GM12878 (cell line): ENCODE data around the gene SEMA6C. TPM values are rescaled to one million over a fixed set of nuclear protein-coding genes. Genes with fewer than 3 reads are reported as not detected.

Experiments
- ATAC-seq: fragments of 200-7000 bp; cut with Tn5 transposase; 3 replicates; pipeline ENCODE4 v1.9.1; 2020; ENCODE audit warnings: mild to moderate bottlenecking, moderate library complexity
- BruUV-seq: library from RNA; stranded (reverse); fragments of 400-500 nt; replicated peaks from 2 replicates; lab custom pipeline; 2021; lab: Mats Ljungman, UMichigan
- CTCF ChIA-PET: fragments of 300-600 bp; sonication (Branson Sonifier 250); formaldehyde crosslinking; extraction: SDS; loops from one replicate; lab custom pipeline; 2021; ENCODE audit warnings: inconsistent platforms; lab: Yijun Ruan, JAX
- POLR2A ChIA-PET: fragments of 350-600 bp; formaldehyde crosslinking; extraction: SDS; loops from one replicate; lab custom pipeline; 2021; ENCODE audit warnings: inconsistent platforms; lab: Charles Lee
- RAD21 ChIA-PET: fragments of 300-600 bp; sonication (Branson Sonifier 250); formaldehyde crosslinking; loops from one replicate; lab custom pipeline; 2023; ENCODE audit warnings: antibody characterized with exemption; ENCODE audit not compliant: unreplicated experiment; lab: Charles Lee
- SMC1A ChIA-PET: fragments of 300-600 bp; sonication (Branson Sonifier 250); formaldehyde crosslinking; loops from one replicate; lab custom pipeline; 2023; ENCODE audit not compliant: unreplicated experiment, uncharacterized antibody; lab: Charles Lee
- DNase-seq: peaks from one replicate; pipeline ENCODE4 v3.0.0-alpha.2; 2011; ENCODE audit warnings: low read depth, low spot score
- FAIRE-seq: peaks from 3 replicates; lab custom pipeline; 2011; peaks lifted over from hg19 to GRCh38; lab: Jason Lieb, UNC
- H2AFZ ChIP-seq: 2 replicates; pipeline ENCODE4 v1.6.0; 2011; ENCODE audit warnings: low read depth, low read length, control low read depth; ENCODE audit not compliant: control insufficient read depth
- H3K27ac ChIP-seq: 2 replicates; pipeline ENCODE4 v1.5.1; 2011; ENCODE audit warnings: control low read depth; ENCODE audit not compliant: control insufficient read depth, insufficient read depth
- H3K27me3 ChIP-seq, 2 experiments: replicated peaks in 1 of 2; 2 replicates each; pipeline versions ENCODE4 v1.6.0 to v1.6.1; 2011; ENCODE audit warnings: low read length in 1 of 2; ENCODE audit not compliant: control insufficient read depth in 2 of 2, insufficient read depth in 2 of 2
- H3K36me3 ChIP-seq, 2 experiments: 2 replicates each; pipeline ENCODE4 v1.5.1; 2011; ENCODE audit warnings: low read length in 1 of 2; ENCODE audit not compliant: control insufficient read depth in 2 of 2, insufficient read depth in 2 of 2
- H3K4me1 ChIP-seq: 2 replicates; pipeline ENCODE4 v1.6.1; 2011; ENCODE audit warnings: mild to moderate bottlenecking, low read length, moderate library complexity, mixed read lengths; ENCODE audit not compliant: control insufficient read depth, insufficient read depth
- H3K4me2 ChIP-seq: 2 replicates; pipeline ENCODE4 v1.6.0; 2011; ENCODE audit warnings: control low read depth; ENCODE audit not compliant: control insufficient read depth, insufficient read depth
- H3K4me3 ChIP-seq: fragments of 200-600 bp; sonication (generic); 2 replicates; pipeline ENCODE4 v1.5.1; 2016
- H3K79me2 ChIP-seq: 2 replicates; pipeline ENCODE4 v1.6.0; 2011; ENCODE audit warnings: low read length; ENCODE audit not compliant: control insufficient read depth, insufficient read depth
- H3K9ac ChIP-seq: 2 replicates; pipeline ENCODE4 v1.8.0; 2011; ENCODE audit warnings: low read length, control low read depth, mixed read lengths; ENCODE audit not compliant: control insufficient read depth, insufficient read depth
- H3K9me3 ChIP-seq: replicated peaks from 3 replicates; pipeline ENCODE4 v1.5.1; 2011; ENCODE audit warnings: mild to moderate bottlenecking, low read length; ENCODE audit not compliant: control insufficient read depth, insufficient read depth
- H4K20me1 ChIP-seq: 2 replicates; pipeline ENCODE4 v1.6.0; 2011; ENCODE audit not compliant: control insufficient read depth, insufficient read depth
- EP300 ChIP-seq, 2 experiments: fragments of 150-350 bp in 1 of 2; IDR thresholded peaks; 2 replicates each; pipeline ENCODE4 v1.6.1; 2011 to 2012; ENCODE audit warnings: low read depth in 2 of 2, low read length in 2 of 2, borderline replicate concordance in 1 of 2, improper control_type of control experiment in 1 of 2, inconsistent platforms in 1 of 2; ENCODE audit not compliant: control insufficient read depth in 1 of 2
- ETV6 ChIP-seq, 2 experiments: fragments of 450-650 bp in 1 of 2; IDR thresholded peaks in 1 of 2; conservative IDR thresholded peaks in 1 of 2; 2 replicates each; pipeline ENCODE4 v1.6.1; 2014; ENCODE audit warnings: antibody characterized with exemption in 1 of 2, borderline replicate concordance in 1 of 2, low read depth in 1 of 2, mild to moderate bottlenecking in 1 of 2, moderate library complexity in 1 of 2
- GABPA ChIP-seq: IDR thresholded peaks from 2 replicates; pipeline ENCODE4 v1.6.1; 2014; ENCODE audit warnings: antibody characterized with exemption, low read depth, mild to moderate bottlenecking, inconsistent platforms
- JUNB ChIP-seq: IDR thresholded peaks from 2 replicates; pipeline ENCODE4 v1.6.1; 2016; ENCODE audit warnings: antibody characterized with exemption, mild to moderate bottlenecking
- SMAD1 ChIP-seq: fragments of 450-650 bp; IDR thresholded peaks from 2 replicates; pipeline ENCODE4 v1.6.1; 2018; ENCODE audit warnings: mild to moderate bottlenecking, low read depth; ENCODE audit not compliant: partially characterized antibody
- WGBS: methylation state at CpG from one replicate; pipeline ENCODE4 v1.1.6; 2016; ENCODE audit warnings: low lambda C conversion rate; ENCODE audit not compliant: insufficient replicate concordance, insufficient coverage; ENCODE audit errors: missing lambda C conversion rate; 5-methylcytosine and 5-hydroxymethylcytosine counted together
- in situ Hi-C: fragments of 300-500 bp; cut with MboI; formaldehyde crosslinking; loops from 9 replicates; pipeline ENCODE4 v1.14.3; 2018; ENCODE audit warnings: mixed read lengths
- intact Hi-C: fragments of 100-400 bp; cut with micrococcal nuclease; formaldehyde crosslinking; loops from one replicate; pipeline ENCODE4 v1.14.2; 2022; ENCODE audit not compliant: unreplicated experiment
- polyA plus RNA-seq, 11 experiments: library from polyadenylated mRNA; depleted of rRNA in 4 of 11; unstranded in 6 of 11; stranded (reverse) in 5 of 11; fragments of >200 nt; fragmentation: Nextera tagmentation in 4 of 11; fragmentation: Illumina TruSeq in 1 of 11; extraction: Ambion mirVana in 4 of 11; extraction: Trizol in 1 of 11; gene quantifications; 1 replicate in 1 of 11; 2 replicates in 10 of 11; pipeline versions ENCODE4 v1.2.1 to v1.2.3, GENCODE V29; 2011 to 2016; ENCODE audit warnings: inconsistent platforms in 2 of 11, missing spikeins in 2 of 11, low read depth in 1 of 11
- total RNA-seq, 4 experiments: library from RNA; depleted of rRNA in 3 of 4; stranded (reverse); fragments of >200 nt in 3 of 4; fragmentation: Illumina TruSeq in 1 of 4; extraction: Trizol in 1 of 4; gene quantifications; 2 replicates each; pipeline versions ENCODE4 v1.2.1 to v1.2.3, GENCODE V29; 2013 to 2021
- TF ChIP-seq, protein P1 (sequence below): fragments of 450-650 bp; conservative IDR thresholded peaks from 2 replicates; pipeline ENCODE4 v1.6.1; 2017; ENCODE audit warnings: mild to moderate bottlenecking, moderate library complexity
- TF ChIP-seq, protein P2 (sequence below): IDR thresholded peaks from 2 replicates; pipeline ENCODE4 v1.6.1; 2012; ENCODE audit warnings: low read depth, low read length, improper control_type of control experiment
- TF ChIP-seq, protein P3 (sequence below): fragments of 450-650 bp; IDR thresholded peaks from 2 replicates; pipeline ENCODE4 v1.6.1; 2017; ENCODE audit warnings: mild to moderate bottlenecking, moderate library complexity
- TF ChIP-seq, protein P4 (sequence below): fragments of 450-650 bp; IDR thresholded peaks from 2 replicates; pipeline ENCODE4 v1.6.1; 2018; ENCODE audit warnings: mild to moderate bottlenecking, low read depth, moderate library complexity; ENCODE audit not compliant: partially characterized antibody
- TF ChIP-seq, protein P5 (sequence below): IDR thresholded peaks from 2 replicates; pipeline ENCODE4 v1.6.1; 2012; ENCODE audit warnings: low read depth, low read length, improper control_type of control experiment

SEMA6C gene
- total and polyA plus RNA-seq, 10 of the 15 experiments (the other 5 are each of a cell fraction or from before 2014, with no cell fraction given), result 0.13 to 2.2 (median 0.29) TPM; not detected in 1

DNA sequence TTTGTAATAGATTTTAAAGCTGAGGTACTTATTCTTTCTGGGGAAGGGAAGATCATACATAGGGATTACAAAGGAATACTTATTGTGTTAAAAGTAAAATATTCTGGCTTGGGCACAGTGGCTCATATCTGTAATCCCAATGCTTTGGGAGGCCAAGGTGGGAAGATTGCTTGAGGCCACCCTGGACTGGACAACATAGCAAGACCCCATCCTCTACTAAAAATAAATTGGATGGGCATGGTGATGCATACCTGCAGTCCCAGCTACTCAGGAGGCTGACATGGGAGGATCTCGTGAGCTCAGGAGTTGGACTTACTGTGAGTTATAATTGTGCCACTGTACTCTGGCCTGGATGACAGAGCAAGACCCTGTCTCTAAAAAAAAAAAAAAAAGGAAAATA is 48.3 kb downstream of the SEMA6C start:
- H3K27me3 ChIP-seq, result no peaks in the 10 kb centered on the region
- no peak overlapping the region for H3K9ac ChIP-seq
- no peak for FAIRE-seq
- DNase-seq, result no peak
- ATAC-seq, result no peak
- H3K79me2 ChIP-seq, result no peaks in the 10 kb centered on the region
- intact Hi-C loops (loop anchor here (2.0 kb wide), 1 partner anchor 153 kb away; no protein-coding TSS in a partner anchor), in situ Hi-C loops (loop anchor here (5.0 kb wide), 1 partner anchor 59 kb away; the partner anchor contains the start of gene TNFAIP8L2)
- SMC1A ChIA-PET, result interaction anchor here (0.6 to 13.2 kb wide), 4 partner anchors 26 to 451 kb away, joined by 3 to 282 read pairs (median 6); partner anchors contain the start of genes PSMD4 and TNFAIP8L2
- H3K4me3 ChIP-seq, result no peak overlapping the region
- H3K4me2 ChIP-seq, result no peak overlapping the region
- 91% methylated on average over 1 of the region's 1 CpG for WGBS
- no peaks in the 10 kb centered on the region for H3K36me3 ChIP-seq
- RAD21 ChIA-PET, result interaction anchor here (11.3 kb wide), 1 partner anchor 57 kb away, joined by 198 read pairs; the partner anchor contains the start of gene TNFAIP8L2
- no peak overlapping the region for H2AFZ ChIP-seq
- no peak overlapping the region for H3K27ac ChIP-seq
- H3K9me3 ChIP-seq, result no peaks in the 10 kb centered on the region
- H3K4me1 ChIP-seq, result no peaks in the 10 kb centered on the region
- BruUV-seq, result no TSS peak
- CTCF ChIA-PET, result interaction anchor here (1.1 to 10.4 kb wide), 3 partner anchors 10 to 57 kb away, joined by 3 to 353 read pairs (median 18); partner anchors contain the start of gene TNFAIP8L2
- POLR2A ChIA-PET, result interaction anchor here (0.6 to 0.7 kb wide), 3 partner anchors 48 to 401 kb away, joined by 3 to 5 read pairs (median 3); no protein-coding TSS in a partner anchor
- H4K20me1 ChIP-seq, result no peaks in the 10 kb centered on the region
- no peak for TF ChIP-seq SMAD1
- TF ChIP-seq, protein P1, sequence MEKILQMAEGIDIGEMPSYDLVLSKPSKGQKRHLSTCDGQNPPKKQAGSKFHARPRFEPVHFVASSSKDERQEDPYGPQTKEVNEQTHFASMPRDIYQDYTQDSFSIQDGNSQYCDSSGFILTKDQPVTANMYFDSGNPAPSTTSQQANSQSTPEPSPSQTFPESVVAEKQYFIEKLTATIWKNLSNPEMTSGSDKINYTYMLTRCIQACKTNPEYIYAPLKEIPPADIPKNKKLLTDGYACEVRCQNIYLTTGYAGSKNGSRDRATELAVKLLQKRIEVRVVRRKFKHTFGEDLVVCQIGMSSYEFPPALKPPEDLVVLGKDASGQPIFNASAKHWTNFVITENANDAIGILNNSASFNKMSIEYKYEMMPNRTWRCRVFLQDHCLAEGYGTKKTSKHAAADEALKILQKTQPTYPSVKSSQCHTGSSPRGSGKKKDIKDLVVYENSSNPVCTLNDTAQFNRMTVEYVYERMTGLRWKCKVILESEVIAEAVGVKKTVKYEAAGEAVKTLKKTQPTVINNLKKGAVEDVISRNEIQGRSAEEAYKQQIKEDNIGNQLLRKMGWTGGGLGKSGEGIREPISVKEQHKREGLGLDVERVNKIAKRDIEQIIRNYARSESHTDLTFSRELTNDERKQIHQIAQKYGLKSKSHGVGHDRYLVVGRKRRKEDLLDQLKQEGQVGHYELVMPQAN, result no peak
- TF ChIP-seq JUNB, result no peak
- TF ChIP-seq, protein P2, sequence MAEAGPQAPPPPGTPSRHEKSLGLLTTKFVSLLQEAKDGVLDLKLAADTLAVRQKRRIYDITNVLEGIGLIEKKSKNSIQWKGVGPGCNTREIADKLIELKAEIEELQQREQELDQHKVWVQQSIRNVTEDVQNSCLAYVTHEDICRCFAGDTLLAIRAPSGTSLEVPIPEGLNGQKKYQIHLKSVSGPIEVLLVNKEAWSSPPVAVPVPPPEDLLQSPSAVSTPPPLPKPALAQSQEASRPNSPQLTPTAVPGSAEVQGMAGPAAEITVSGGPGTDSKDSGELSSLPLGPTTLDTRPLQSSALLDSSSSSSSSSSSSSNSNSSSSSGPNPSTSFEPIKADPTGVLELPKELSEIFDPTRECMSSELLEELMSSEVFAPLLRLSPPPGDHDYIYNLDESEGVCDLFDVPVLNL, result no peak
- TF ChIP-seq ETV6 (conservative IDR thresholded peaks at IDR 0.05 in 1 of 2, IDR thresholded peaks at IDR 0.05 in 1 of 2; ENCODE audit: borderline replicate concordance in 1 of 2, low read depth in 1 of 2), result no peak
- TF ChIP-seq, protein P3, sequence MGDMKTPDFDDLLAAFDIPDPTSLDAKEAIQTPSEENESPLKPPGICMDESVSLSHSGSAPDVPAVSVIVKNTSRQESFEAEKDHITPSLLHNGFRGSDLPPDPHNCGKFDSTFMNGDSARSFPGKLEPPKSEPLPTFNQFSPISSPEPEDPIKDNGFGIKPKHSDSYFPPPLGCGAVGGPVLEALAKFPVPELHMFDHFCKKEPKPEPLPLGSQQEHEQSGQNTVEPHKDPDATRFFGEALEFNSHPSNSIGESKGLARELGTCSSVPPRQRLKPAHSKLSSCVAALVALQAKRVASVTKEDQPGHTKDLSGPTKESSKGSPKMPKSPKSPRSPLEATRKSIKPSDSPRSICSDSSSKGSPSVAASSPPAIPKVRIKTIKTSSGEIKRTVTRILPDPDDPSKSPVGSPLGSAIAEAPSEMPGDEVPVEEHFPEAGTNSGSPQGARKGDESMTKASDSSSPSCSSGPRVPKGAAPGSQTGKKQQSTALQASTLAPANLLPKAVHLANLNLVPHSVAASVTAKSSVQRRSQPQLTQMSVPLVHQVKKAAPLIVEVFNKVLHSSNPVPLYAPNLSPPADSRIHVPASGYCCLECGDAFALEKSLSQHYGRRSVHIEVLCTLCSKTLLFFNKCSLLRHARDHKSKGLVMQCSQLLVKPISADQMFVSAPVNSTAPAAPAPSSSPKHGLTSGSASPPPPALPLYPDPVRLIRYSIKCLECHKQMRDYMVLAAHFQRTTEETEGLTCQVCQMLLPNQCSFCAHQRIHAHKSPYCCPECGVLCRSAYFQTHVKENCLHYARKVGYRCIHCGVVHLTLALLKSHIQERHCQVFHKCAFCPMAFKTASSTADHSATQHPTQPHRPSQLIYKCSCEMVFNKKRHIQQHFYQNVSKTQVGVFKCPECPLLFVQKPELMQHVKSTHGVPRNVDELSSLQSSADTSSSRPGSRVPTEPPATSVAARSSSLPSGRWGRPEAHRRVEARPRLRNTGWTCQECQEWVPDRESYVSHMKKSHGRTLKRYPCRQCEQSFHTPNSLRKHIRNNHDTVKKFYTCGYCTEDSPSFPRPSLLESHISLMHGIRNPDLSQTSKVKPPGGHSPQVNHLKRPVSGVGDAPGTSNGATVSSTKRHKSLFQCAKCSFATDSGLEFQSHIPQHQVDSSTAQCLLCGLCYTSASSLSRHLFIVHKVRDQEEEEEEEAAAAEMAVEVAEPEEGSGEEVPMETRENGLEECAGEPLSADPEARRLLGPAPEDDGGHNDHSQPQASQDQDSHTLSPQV, result no peak
- no peak for TF ChIP-seq EP300 (IDR thresholded peaks at IDR 0.05; ENCODE audit: borderline replicate concordance in 1 of 2, control insufficient read depth in 1 of 2, low read depth in 2 of 2, low read length in 2 of 2)
- TF ChIP-seq, protein P4, sequence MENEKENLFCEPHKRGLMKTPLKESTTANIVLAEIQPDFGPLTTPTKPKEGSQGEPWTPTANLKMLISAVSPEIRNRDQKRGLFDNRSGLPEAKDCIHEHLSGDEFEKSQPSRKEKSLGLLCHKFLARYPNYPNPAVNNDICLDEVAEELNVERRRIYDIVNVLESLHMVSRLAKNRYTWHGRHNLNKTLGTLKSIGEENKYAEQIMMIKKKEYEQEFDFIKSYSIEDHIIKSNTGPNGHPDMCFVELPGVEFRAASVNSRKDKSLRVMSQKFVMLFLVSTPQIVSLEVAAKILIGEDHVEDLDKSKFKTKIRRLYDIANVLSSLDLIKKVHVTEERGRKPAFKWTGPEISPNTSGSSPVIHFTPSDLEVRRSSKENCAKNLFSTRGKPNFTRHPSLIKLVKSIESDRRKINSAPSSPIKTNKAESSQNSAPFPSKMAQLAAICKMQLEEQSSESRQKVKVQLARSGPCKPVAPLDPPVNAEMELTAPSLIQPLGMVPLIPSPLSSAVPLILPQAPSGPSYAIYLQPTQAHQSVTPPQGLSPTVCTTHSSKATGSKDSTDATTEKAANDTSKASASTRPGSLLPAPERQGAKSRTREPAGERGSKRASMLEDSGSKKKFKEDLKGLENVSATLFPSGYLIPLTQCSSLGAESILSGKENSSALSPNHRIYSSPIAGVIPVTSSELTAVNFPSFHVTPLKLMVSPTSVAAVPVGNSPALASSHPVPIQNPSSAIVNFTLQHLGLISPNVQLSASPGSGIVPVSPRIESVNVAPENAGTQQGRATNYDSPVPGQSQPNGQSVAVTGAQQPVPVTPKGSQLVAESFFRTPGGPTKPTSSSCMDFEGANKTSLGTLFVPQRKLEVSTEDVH, result no peak
- TF ChIP-seq, protein P5, sequence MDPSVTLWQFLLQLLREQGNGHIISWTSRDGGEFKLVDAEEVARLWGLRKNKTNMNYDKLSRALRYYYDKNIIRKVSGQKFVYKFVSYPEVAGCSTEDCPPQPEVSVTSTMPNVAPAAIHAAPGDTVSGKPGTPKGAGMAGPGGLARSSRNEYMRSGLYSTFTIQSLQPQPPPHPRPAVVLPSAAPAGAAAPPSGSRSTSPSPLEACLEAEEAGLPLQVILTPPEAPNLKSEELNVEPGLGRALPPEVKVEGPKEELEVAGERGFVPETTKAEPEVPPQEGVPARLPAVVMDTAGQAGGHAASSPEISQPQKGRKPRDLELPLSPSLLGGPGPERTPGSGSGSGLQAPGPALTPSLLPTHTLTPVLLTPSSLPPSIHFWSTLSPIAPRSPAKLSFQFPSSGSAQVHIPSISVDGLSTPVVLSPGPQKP, result no peak
- no peak for TF ChIP-seq GABPA
